ENCODE data around the gene SLC25A34. TPM values are rescaled to one million over a fixed set of nuclear protein-coding genes. Genes with fewer than 3 reads are reported as not detected.

SLC25A34 gene
- 0.26 and 0.96 TPM in 2 replicates for total RNA-seq

GRCh38 chr1:15736038-15736891 is at the start of gene SLC25A34:
Gene SLC25A34, plus strand, starts transcription at chr1:15736258. Its CDS starts 228 bp downstream, at chr1:15736486.

GRCh38 chr1:15742339-15742801 is 6.3 kb downstream of the SLC25A34 start, which contains the start of gene TMEM82:
Gene TMEM82, plus strand, starts transcription at chr1:15742499. Its CDS starts 61 bp downstream, at chr1:15742560.

GRCh38 chr1:15758343-15758931 is 22.4 kb downstream of the SLC25A34 start, which contains the start of gene FBLIM1:
Gene FBLIM1, plus strand, starts transcription at chr1:15758795. Its CDS starts 6,189 bp downstream, at chr1:15764984.

Other genes with a start within 250 kb of the SLC25A34 start
- 6.0 and 9.1 TPM in 2 replicates for gene CASP9, start 212.0 kb upstream of the SLC25A34 start, total RNA-seq
- 10.6 and 20.2 TPM in 2 replicates for gene DNAJC16, start 209.4 kb upstream of the SLC25A34 start, total RNA-seq
- gene AGMAT, start 151.2 kb upstream of the SLC25A34 start, total RNA-seq: 0.16 and 1.7 TPM in 2 replicates
- gene DDI2, start 118.8 kb upstream of the SLC25A34 start, total RNA-seq: 8.3 and 8.4 TPM in 2 replicates
- 30.4 and 47.3 TPM in 2 replicates for gene PLEKHM2, start 51.9 kb upstream of the SLC25A34 start, total RNA-seq
- not detected in 2 replicates for gene TMEM82, start 6.2 kb downstream of the SLC25A34 start, total RNA-seq
- 114 and 120 TPM in 2 replicates for gene FBLIM1, start 22.5 kb downstream of the SLC25A34 start, total RNA-seq
- gene UQCRHL, start 71.4 kb downstream of the SLC25A34 start, total RNA-seq: 0.91 and 3.1 TPM in 2 replicates
- gene SPEN, start 111.4 kb downstream of the SLC25A34 start, total RNA-seq: 9.7 and 20.3 TPM in 2 replicates
- 22.0 and 23.4 TPM in 2 replicates for gene ZBTB17, start 239.8 kb downstream of the SLC25A34 start, total RNA-seq

Measured in epithelial cell of alveolus of lung (primary cell).